NCI-H345 treated with DMSO at 0.1 percent for 48 hours (cell line): Measurements from ENCODE around the gene CCDC122.

Experiments used
- DNase-seq: peaks from one replicate; lab custom pipeline; 2025; ENCODE audit not compliant: unreplicated experiment; lab: John Stamatoyannopoulos, UW

Gene CCDC122

DNA sequence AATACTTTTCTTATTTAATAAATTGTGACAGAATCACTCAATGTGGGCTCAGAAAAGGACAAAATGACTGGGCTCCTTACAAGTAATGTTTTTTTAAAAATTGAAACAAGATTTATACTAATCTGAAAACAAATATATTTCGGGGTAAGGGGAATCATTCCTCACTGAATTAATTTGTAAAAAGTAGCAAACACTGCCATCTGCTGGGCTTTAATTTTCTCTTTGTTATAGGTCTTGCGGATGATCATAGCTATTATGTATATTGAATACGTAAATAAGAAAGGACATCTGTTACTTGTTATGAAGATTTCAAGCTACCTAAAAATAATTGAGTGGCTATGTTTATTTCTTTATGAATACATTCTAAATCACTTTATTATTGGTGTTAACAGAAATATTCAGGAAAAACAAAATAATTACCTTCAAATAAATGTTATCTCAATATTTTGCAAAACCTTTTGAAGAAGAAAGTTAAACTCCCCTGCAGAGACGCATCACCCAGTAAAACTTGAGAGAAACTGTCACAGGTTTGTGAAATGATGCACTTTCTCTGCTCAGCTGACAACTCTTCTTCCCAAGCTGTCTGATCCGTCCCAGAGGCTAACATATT lies 75.0 kb downstream of the CCDC122 start:
- peak; percentile 30 for DNase-seq

DNA sequence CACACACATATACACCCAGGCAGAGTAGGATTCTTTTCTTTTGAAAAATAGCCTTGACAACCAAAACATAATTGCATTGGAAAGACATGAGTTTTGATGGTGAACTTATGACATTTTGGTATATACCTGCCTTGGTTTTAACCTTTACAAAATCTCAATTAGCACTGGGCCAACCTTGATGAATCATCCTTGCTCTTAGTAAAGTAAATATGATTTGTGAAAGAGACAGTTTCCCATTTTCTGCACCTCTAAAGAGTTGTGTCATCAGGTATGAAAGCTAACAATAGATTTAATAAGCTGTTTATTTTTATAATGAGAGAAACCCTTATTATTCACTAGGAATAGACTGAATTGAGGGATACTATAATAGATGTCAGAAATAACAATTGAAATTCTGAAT lies 77.0 kb downstream of the CCDC122 start:
- DNase-seq: no peak

DNA sequence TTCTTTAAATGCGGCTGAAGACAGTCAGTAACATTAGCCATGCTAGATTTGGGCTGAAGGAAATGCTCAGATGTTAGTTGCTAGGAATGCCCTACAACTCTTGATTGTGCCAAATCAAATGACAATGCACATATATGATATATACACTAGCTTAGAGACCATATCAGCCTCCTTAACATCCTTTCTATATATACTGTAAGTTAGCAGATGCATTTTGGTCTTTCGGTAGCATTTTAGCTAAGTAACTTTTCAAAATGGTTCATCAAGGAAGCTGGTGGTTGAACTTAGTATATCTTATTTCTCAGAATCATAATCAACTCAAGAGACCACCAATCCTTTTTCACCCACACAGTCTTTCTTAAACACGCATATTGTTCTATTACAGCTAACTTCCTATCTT lies 78.7 kb downstream of the CCDC122 start:
- no peak for DNase-seq

DNA sequence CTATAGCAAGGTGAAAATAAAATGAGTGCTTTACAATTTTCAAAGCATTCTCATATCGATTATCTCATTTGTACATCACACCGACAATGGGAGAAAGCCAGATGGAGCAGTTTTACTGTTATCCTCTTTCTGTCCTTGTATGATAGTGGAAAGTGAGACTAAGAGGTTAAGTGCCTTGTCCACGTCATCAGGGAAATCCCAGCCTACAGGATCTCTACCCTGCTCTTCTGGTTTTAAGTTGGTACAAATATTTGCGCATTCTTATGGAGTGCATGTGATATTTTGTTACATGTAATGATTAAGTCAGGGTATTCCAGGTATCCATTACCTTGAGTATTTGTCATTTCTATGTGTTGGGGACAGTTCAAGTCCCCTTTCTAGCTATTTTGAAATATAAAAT lies 80.3 kb downstream of the CCDC122 start:
- DNase-seq: no peak

DNA sequence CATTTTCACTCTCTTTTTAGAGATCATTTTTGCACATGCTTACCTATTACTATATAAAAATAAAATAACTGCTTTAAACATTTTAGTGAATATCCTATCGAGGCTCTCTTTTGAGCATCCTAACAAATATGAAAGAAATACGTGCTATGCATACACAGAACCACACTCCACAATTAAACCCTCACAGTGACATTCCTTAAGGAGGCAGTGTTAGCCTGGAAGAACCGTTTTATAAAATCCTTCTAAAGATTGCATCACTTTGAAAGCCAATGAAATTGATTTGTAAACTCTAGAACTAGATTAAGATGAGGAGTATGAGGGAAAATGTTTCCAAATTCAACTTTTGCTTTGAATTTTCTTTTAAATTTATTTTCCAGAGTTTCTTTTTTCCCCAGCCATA lies 81.7 kb downstream of the CCDC122 start:
- no peak for DNase-seq

DNA sequence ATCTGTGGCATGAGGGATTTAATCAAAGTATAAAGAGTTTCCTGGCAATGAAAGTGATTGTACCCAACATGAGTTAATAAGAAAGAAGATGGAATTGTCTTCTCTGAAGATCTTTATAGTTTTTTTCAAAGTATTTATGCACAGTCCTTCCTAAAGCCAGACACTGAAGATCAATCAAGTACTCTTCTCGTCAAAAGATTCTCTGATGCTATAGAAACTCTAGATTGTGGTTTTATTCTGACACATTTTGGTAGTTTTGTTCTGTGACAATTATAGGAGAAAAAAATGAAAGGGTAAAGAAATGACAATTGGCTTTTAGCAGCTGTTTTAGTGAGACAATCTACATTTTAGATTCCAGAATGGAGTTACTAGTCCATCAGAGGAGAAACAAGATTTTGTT lies 82.4 kb downstream of the CCDC122 start:
- no peak for DNase-seq

DNA sequence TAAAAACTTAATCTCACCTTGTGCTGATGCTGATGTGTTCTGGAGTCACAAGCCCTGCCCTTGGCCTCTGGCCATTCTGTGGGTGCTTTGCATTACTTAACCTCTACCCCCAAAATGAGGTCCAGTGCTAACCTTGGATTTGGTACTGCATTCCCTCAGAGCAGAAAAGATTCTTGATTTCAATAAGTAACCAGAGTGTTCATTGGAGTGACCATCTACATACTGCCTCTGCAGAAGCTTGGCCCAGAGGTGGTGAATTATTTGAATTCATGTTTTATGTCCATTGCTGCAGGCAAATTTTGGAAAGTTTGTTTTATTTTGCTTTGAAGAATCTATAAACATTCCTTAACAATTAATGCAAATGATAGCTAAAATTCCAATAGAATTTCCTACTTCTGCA lies 85.1 kb downstream of the CCDC122 start:
- no peak for DNase-seq

DNA sequence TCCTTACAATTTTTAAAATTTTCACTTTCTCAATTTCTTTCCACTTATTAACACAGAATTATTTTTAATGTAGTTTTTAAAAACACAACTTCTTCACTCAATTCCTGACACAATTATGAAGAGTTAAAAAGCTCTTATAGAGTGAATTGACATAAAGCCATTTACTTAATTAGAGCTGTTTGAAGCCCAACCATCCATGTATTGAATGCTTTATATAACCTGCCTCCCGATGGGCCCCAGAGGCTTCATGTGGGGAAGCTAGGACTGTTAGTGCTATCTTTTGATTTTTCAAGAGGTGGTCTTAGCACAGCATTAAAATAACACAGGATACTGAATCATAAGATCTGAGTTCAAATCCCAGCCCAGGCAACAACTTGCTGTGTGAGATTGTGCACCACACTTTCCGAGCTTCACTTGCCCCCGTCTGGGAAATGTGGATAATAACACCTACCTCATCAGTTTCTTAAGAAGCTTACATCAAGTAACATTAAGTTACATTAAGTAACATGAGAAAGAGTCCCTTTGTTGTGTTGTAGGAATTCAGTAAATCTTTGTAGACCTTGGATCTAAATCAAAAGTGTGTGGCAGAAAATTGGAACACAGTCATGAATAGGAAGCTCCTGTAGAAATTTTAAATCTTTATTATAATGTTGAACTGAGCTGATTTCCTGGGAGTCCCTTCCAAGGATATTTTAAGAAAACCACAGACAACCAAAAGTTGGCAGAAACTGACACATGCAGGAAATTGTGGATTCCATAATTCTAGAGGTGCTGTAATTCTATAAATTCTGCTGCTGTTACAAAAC lies 87.3 kb downstream of the CCDC122 start:
- DNase-seq: no peak

DNA sequence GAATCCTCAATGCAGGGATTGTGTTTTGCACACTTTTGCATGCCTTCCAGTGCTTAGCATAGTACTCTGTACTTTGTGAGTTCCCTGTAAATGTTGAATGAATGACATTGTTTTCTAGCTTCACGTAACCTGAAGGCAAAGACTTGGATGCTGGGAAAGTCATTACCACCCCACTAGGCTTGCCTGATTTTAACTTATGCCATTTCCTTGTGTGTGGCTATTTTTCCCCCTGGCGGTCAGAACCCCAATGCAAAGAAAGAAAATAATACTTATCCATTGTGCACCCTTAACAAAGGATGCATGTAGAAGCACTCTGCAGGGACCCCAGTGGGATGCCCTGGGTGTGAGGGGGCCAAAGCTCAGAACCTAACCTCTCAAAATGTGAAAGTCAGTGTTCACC lies 91.5 kb downstream of the CCDC122 start:
- DNase-seq: no peak

DNA sequence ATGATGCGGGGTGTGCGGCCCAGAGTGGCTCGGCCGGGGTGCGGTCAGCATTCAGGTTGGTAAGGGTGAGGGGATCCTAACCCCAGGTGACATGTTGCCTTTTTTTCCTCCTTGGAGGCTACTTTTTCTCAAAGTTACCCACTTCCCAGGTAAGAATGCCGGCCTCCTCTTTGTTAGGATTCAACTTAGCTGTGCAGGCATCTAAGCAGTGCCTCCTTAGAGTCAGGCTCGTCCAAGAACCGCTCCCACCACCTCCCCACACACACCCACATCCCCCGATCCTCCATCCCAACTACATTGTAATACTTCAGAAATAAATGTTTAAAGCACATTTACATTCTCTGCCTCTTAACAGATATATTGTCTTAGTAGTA lies 92.0 kb downstream of the CCDC122 start:
- DNase-seq: no peak

DNA sequence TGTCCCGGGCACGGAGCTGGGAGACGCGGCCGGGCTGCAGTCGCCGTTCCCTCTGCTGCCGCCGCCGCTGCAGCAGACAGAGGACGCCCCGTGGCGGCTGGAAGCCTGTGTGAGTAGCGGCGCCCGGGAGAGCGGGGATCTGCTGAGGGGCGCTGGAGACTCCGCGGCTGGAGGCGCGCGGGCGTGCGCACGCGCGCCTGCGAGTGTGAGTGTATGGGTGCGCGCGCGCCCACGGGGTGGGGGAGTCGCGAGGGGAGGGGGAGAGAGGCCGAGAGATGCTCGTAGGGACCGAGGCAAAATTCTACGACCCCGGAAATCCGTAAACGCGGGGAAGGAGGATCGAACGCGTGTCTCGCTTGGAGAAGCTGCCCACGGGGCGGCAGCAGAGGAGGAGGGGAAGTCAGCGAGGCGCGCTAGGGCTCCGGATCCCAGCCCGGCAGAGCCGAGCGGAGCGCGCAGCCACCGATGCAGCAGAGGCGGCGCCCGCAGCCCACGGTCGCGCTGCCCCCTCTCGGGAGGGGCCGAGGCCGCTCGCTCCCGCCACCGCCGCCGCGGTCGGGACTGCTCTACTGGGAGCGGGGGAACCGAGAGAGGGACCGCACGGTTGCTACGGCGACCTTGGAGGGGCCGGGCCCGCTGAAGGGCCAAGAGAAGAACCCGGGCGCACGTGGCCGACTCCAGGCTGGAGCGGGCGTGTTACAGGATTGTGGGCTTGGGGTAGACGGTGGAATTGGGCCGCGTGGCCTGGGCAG lies 92.6 kb downstream of the CCDC122 start, which contains the start of gene ENOX1:
Gene ENOX1 (minus strand): TSS at position 207 of the 752 bp plus-strand sequence.
- DNase-seq: no peak

DNA sequence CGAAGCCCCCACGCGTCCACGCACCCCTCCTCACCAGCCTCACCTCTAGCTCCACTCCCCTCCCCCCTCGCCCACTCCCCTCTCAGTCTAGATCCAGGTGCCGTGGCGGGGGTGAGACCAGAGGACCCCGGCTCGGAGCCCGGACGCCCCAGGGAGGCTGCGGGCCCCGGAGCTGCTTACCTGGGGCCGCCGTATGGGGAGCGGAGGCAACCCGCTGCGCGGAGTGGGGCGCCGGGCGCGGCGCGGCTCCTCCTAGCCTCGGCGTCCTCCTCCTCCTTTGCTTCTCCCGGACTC lies 93.1 kb downstream of the CCDC122 start:
- no peak for DNase-seq
